ENCODE results near the gene ZBTB20. TPM values are rescaled to one million over a fixed set of nuclear protein-coding genes. Genes with fewer than 3 reads are reported as not detected.
A peak's percentile ranks its signal among the peaks of the same experiment; 100 is the strongest.

ZBTB20 gene
- 0.43 and 1.1 TPM in 2 replicates for polyA plus RNA-seq (2012; rRNA removed)
- polyA plus RNA-seq (2012; cell fraction: cytosol; rRNA removed), result 0.20 and 0.36 TPM in 2 replicates
- 0.96 and 1.8 TPM in 2 replicates for polyA plus RNA-seq (2012; cell fraction: nucleus; rRNA removed)

- peak within 1 kb of the TSS; percentile 85 to 86 for H3K4me3 ChIP-seq (ENCODE audit: low read depth in 2 of 2, low read length in 1 of 2)
- H3K9ac ChIP-seq, result peak within 1 kb of the TSS; percentile 98
- H3K9me2 ChIP-seq, result no peaks in the 10 kb centered on the region
- ChIA-PET POLR2A (interaction anchor here (0.7 to 3.0 kb wide), 7 partner anchors 46 to 1081 kb away, joined by 3 to 11 read pairs (median 4); no protein-coding TSS in a partner anchor), CTCF (interaction anchor here (0.9 to 2.1 kb wide), 7 partner anchors 11 to 665 kb away, joined by 3 to 15 read pairs (median 3); no protein-coding TSS in a partner anchor)
- no peaks in the 10 kb centered on the region for H3K27me3 ChIP-seq (ENCODE audit: insufficient read depth)
- H3K79me2 ChIP-seq (ENCODE audit: insufficient read depth), result peaks cover 17% of the 10 kb centered on the region
- DNase-seq, result peak; percentile 84
- H2AFZ ChIP-seq (ENCODE audit: low read depth), result peak within 1 kb of the TSS; percentile 92
- H3K27ac ChIP-seq (ENCODE audit: low read depth in 2 of 2, low read length in 1 of 2), result peak within 1 kb of the TSS; percentile 95 to 96
- H4K20me1 ChIP-seq (ENCODE audit: insufficient read depth), result no peaks in the 10 kb centered on the region
- peaks cover 8 to 11% of the 10 kb centered on the region in 2 experiments; a peak in 2 of 4 replicates for H3K4me1 ChIP-seq (ENCODE audit: control insufficient read depth in 1 of 2, insufficient read depth in 2 of 2, low read depth in 1 of 2, low read length in 1 of 2)
- no peaks in the 10 kb centered on the region for H3F3A ChIP-seq (replicated peaks; ENCODE audit: insufficient read depth)
- H3K9me3 ChIP-seq, result no peaks in the 10 kb centered on the region
- WGBS (ENCODE audit: low lambda C conversion rate), result under 1% methylated on average over 28 of the region's 72 CpGs
- peaks cover 2 to 4% of the 10 kb centered on the region in 2 experiments for H3K36me3 ChIP-seq (replicated peaks in 1 of 2; ENCODE audit: control insufficient read depth in 1 of 2, insufficient read depth in 2 of 2, low read length in 1 of 2)
- peak within 1 kb of the TSS; percentile 93 for H3K4me2 ChIP-seq
- TF ChIP-seq RAD21 (IDR thresholded peaks at IDR 0.05; ENCODE audit: low read length) (no peak), EP300 (IDR thresholded peaks at IDR 0.05; ENCODE audit: borderline replicate concordance in 1 of 2, low read depth in 1 of 2, low read length in 1 of 2) (no peak), USF1 (IDR thresholded peaks at IDR 0.05; ENCODE audit: borderline replicate concordance, low read depth) (no peak), EZH2phosphoT487 (IDR thresholded peaks at IDR 0.05; ENCODE audit: borderline replicate concordance, low read depth) (no peak), MXI1 (IDR thresholded peaks at IDR 0.05; ENCODE audit: low read depth, low read length) (no peak), FOXJ3 (CRISPR knock-in tag; IDR thresholded peaks at IDR 0.05) (no peak), JUND (IDR thresholded peaks at IDR 0.05) (no peak), CHD2 (IDR thresholded peaks at IDR 0.05; ENCODE audit: low read length, partially characterized antibody) (peak; percentile 94), POLR2AphosphoS5 (IDR thresholded peaks at IDR 0.05; ENCODE audit: low read depth, low read length) (peak; percentile 30; the same call in 1 of the 2 replicates), MEF2A (IDR thresholded peaks at IDR 0.05; ENCODE audit: borderline replicate concordance, low read depth) (no peak), RXRA (IDR thresholded peaks at IDR 0.05; ENCODE audit: borderline replicate concordance, low read depth) (no peak), RCOR1 (IDR thresholded peaks at IDR 0.05; ENCODE audit: low read length) (no peak), SIN3A (IDR thresholded peaks at IDR 0.05; ENCODE audit: borderline replicate concordance, low read depth, low read length) (peak; percentile 60; the same call in 1 of the 2 replicates), TEAD4 (IDR thresholded peaks at IDR 0.05; ENCODE audit: borderline replicate concordance, insufficient read depth) (no peak), GATA2 (CRISPR knock-in tag; IDR thresholded peaks at IDR 0.05) (no peak), ELF1 (IDR thresholded peaks at IDR 0.05) (no peak), FOXM1 (IDR thresholded peaks at IDR 0.05; ENCODE audit: low read depth) (no peak), TCF12 (IDR thresholded peaks at IDR 0.05) (no peak), PBX3 (IDR thresholded peaks at IDR 0.05) (peak; percentile 8; the same call in 1 of the 2 replicates)
- TF ChIP-seq, protein P1, sequence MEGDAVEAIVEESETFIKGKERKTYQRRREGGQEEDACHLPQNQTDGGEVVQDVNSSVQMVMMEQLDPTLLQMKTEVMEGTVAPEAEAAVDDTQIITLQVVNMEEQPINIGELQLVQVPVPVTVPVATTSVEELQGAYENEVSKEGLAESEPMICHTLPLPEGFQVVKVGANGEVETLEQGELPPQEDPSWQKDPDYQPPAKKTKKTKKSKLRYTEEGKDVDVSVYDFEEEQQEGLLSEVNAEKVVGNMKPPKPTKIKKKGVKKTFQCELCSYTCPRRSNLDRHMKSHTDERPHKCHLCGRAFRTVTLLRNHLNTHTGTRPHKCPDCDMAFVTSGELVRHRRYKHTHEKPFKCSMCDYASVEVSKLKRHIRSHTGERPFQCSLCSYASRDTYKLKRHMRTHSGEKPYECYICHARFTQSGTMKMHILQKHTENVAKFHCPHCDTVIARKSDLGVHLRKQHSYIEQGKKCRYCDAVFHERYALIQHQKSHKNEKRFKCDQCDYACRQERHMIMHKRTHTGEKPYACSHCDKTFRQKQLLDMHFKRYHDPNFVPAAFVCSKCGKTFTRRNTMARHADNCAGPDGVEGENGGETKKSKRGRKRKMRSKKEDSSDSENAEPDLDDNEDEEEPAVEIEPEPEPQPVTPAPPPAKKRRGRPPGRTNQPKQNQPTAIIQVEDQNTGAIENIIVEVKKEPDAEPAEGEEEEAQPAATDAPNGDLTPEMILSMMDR (IDR thresholded peaks at IDR 0.05), result no peak
- TF ChIP-seq, protein P2, sequence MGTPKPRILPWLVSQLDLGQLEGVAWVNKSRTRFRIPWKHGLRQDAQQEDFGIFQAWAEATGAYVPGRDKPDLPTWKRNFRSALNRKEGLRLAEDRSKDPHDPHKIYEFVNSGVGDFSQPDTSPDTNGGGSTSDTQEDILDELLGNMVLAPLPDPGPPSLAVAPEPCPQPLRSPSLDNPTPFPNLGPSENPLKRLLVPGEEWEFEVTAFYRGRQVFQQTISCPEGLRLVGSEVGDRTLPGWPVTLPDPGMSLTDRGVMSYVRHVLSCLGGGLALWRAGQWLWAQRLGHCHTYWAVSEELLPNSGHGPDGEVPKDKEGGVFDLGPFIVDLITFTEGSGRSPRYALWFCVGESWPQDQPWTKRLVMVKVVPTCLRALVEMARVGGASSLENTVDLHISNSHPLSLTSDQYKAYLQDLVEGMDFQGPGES (IDR thresholded peaks at IDR 0.05; ENCODE audit: low read depth, low read length), result no peak
- TF ChIP-seq, protein P3, sequence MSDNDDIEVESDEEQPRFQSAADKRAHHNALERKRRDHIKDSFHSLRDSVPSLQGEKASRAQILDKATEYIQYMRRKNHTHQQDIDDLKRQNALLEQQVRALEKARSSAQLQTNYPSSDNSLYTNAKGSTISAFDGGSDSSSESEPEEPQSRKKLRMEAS (IDR thresholded peaks at IDR 0.05; ENCODE audit: low read depth), result no peak; the same call in none of the 2 replicates
- TF ChIP-seq, protein P4, sequence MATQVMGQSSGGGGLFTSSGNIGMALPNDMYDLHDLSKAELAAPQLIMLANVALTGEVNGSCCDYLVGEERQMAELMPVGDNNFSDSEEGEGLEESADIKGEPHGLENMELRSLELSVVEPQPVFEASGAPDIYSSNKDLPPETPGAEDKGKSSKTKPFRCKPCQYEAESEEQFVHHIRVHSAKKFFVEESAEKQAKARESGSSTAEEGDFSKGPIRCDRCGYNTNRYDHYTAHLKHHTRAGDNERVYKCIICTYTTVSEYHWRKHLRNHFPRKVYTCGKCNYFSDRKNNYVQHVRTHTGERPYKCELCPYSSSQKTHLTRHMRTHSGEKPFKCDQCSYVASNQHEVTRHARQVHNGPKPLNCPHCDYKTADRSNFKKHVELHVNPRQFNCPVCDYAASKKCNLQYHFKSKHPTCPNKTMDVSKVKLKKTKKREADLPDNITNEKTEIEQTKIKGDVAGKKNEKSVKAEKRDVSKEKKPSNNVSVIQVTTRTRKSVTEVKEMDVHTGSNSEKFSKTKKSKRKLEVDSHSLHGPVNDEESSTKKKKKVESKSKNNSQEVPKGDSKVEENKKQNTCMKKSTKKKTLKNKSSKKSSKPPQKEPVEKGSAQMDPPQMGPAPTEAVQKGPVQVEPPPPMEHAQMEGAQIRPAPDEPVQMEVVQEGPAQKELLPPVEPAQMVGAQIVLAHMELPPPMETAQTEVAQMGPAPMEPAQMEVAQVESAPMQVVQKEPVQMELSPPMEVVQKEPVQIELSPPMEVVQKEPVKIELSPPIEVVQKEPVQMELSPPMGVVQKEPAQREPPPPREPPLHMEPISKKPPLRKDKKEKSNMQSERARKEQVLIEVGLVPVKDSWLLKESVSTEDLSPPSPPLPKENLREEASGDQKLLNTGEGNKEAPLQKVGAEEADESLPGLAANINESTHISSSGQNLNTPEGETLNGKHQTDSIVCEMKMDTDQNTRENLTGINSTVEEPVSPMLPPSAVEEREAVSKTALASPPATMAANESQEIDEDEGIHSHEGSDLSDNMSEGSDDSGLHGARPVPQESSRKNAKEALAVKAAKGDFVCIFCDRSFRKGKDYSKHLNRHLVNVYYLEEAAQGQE (IDR thresholded peaks at IDR 0.05; ENCODE audit: low read depth, low read length), result no peak
Measured at GRCh38 chr3:115146418-115147328, at the start of gene ZBTB20. Gene ZBTB20 (minus strand): TSS chr3:115147288.

Data from SK-N-SH (cell line).